Stomach (tissue), 9 donors: Measurements from ENCODE around the gene MXD4. TPM values are rescaled to one million over a fixed set of nuclear protein-coding genes. Genes with fewer than 3 reads are reported as not detected.

Experiments
- DNase-seq, 2 donors: peaks; one replicate each; pipeline versions ENCODE4 v3.0.0 to v3.0.0-alpha.2; 2013 to 2019
- H3K27ac ChIP-seq, 5 donors: fragments of 200-600 bp in 4 of 5; sonication (generic) in 4 of 5; one replicate each; pipeline ENCODE4 v1.5.1; 2013 to 2019; ENCODE audit warnings: mild to moderate bottlenecking in 1 of 5, moderate library complexity in 1 of 5
- H3K27me3 ChIP-seq, 3 donors: fragments of 200-600 bp; sonication (generic); one replicate each; pipeline ENCODE4 v1.5.1; 2017 to 2019; ENCODE audit warnings: mixed run types in 1 of 3
- H3K36me3 ChIP-seq, 4 donors: fragments of 200-600 bp; sonication (generic); 1 replicate in 3 of 4; 2 replicates in 1 of 4; pipeline ENCODE4 v1.5.1; 2016 to 2019
- H3K4me1 ChIP-seq, 4 donors: fragments of 200-600 bp; sonication (generic); one replicate each; pipeline ENCODE4 v1.5.1; 2016 to 2019
- H3K4me3 ChIP-seq, 4 donors: fragments of 200-600 bp; sonication (generic) in 3 of 4; one replicate each; pipeline ENCODE4 v1.5.1; 2016 to 2019; ENCODE audit warnings: mild to moderate bottlenecking in 1 of 4
- H3K9me3 ChIP-seq, 4 donors: fragments of 200-600 bp; sonication (generic); one replicate each; pipeline ENCODE4 v1.5.1; 2016 to 2019
- CTCF ChIP-seq, 7 experiments: fragments of 450-650 bp in 4 of 7; fragments of 200-600 bp in 3 of 7; sonication (generic) in 3 of 7; IDR thresholded peaks; one replicate each; pipeline ENCODE4 v1.5.1; 2016 to 2019; ENCODE audit warnings: antibody characterized with exemption in 7 of 7, control low read depth in 2 of 7, mild to moderate bottlenecking in 1 of 7
- EP300 ChIP-seq: sonication (generic); formaldehyde crosslinking; IDR thresholded peaks from one replicate; pipeline ENCODE4 v1.6.1; 2017; ENCODE audit warnings: antibody characterized with exemption
- POLR2A ChIP-seq, 4 donors: fragments of 450-650 bp; IDR thresholded peaks; one replicate each; pipeline ENCODE4 v1.6.1; 2016; ENCODE audit warnings: antibody characterized with exemption in 4 of 4, control low read depth in 2 of 4, mild to moderate bottlenecking in 1 of 4, moderate library complexity in 1 of 4
- POLR2AphosphoS5 ChIP-seq, 3 donors: sonication (generic); formaldehyde crosslinking; IDR thresholded peaks; one replicate each; pipeline ENCODE4 v1.6.1; 2016; ENCODE audit warnings: antibody characterized with exemption in 3 of 3
- WGBS, 5 donors: extraction: QIAGEN DNeasy Blood & Tissue Kit in 3 of 5; methylation state at CpG; one replicate each; pipeline versions ENCODE4 v1.1.5 to v1.1.7; 2013 to 2018; 5-methylcytosine and 5-hydroxymethylcytosine counted together
- intact Hi-C: fragments of 100-400 bp; cut with DNase I; formaldehyde crosslinking; loops from one replicate; pipeline ENCODE4 v1.15.1; 2023; ENCODE audit warnings: low total_unique reads
- polyA plus RNA-seq, 3 donors: library from polyadenylated mRNA; stranded (reverse); fragments of 200-250 nt; gene quantifications; one replicate each; pipeline ENCODE4 v1.2.3, GENCODE V29; 2013
- total RNA-seq, 5 donors: library from RNA; depleted of rRNA; stranded (reverse); fragments of >200 nt; gene quantifications; one replicate each; pipeline versions ENCODE4 v1.1.0 to v1.2.3, GENCODE V29; 2014 to 2016
- donor health status: healthy with polysubstance abuse.
- donor health status: Bipolar disorder and iron deficiency.
- donor health status: healthy.

MXD4 gene
- total and polyA plus RNA-seq, 8 donors, result 19.1 to 114 (median 46.8) TPM

GRCh38 chr4:2272026-2272827 is 10.3 kb upstream of the MXD4 start:
- Histone ChIP-seq H3K36me3 (peaks cover 0 to 35% (median 19%) of the 10 kb centered on the region in 4 donors), H3K27me3 (no peaks in the 10 kb centered on the region), H3K9me3 (no peaks in the 10 kb centered on the region), H3K4me1 (peaks cover 0 to 4% (median under 1%) of the 10 kb centered on the region in 4 donors), H3K27ac (no peak overlapping the region), H3K4me3 (no peak overlapping the region)
- DNase-seq, result no peak
- no peak for TF ChIP-seq CTCF (IDR thresholded peaks at IDR 0.05)
- no peak for TF ChIP-seq POLR2AphosphoS5 (IDR thresholded peaks at IDR 0.05)
- no peak for TF ChIP-seq EP300
- TF ChIP-seq POLR2A (IDR thresholded peaks at IDR 0.05), result no peak
- WGBS, 5 donors, result 91 to 93% (median 91%) methylated on average over 14 to 25 of the region's 25 CpGs
- intact Hi-C loops, result no loop called here

DNA sequence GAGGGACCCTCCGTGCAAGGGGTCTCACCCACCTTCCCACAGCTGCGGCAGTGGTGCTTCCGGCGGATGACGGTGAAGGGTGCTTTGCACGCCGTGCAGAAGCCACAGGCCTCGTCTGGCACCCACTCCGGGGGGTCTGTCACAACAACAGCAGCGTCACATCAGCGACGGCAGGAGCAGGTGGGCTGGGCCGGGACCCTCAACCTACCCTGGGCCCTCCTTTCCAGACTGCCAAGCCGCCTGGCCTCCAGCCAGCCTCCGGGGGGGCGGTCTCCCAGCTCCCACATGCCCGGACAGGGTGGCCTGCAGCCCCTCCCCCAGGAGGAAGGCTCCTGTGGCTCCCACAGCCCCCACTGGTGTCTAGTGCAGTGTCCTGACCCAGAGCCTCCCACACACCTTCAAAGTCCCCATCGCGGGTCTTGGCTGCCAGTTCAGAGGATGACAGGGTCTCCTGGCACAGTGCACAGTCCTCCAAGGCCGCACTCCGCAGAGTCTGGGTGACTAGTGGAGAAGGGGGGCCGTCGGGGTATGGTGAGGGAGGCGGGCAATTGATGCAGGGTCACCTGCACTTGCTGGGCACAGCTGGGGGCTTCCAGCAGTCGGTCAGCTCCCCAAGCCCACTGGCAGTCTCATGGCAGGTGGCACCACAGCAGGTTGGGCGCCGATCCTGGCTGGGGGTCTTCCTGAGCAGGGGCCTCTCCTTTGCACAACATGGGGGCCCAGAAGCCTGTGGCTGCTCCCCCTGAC is 9.5 kb upstream of the MXD4 start:
- no peak for DNase-seq
- no peak overlapping the region for H3K4me3 ChIP-seq
- no peaks in the 10 kb centered on the region for H3K27me3 ChIP-seq
- TF ChIP-seq CTCF (IDR thresholded peaks at IDR 0.05) (no peak), POLR2A (IDR thresholded peaks at IDR 0.05) (no peak), EP300 (no peak), POLR2AphosphoS5 (IDR thresholded peaks at IDR 0.05) (no peak)
- intact Hi-C loops, result no loop called here
- peaks cover 0 to 12% (median 7%) of the 10 kb centered on the region in 4 donors for H3K4me1 ChIP-seq
- WGBS, 5 donors, result 84 to 94% (median 90%) methylated on average over 19 to 27 of the region's 27 CpGs
- H3K36me3 ChIP-seq, result peaks cover 0 to 35% (median 19%) of the 10 kb centered on the region in 4 donors
- no peaks in the 10 kb centered on the region for H3K9me3 ChIP-seq
- no peak overlapping the region for H3K27ac ChIP-seq

DNA sequence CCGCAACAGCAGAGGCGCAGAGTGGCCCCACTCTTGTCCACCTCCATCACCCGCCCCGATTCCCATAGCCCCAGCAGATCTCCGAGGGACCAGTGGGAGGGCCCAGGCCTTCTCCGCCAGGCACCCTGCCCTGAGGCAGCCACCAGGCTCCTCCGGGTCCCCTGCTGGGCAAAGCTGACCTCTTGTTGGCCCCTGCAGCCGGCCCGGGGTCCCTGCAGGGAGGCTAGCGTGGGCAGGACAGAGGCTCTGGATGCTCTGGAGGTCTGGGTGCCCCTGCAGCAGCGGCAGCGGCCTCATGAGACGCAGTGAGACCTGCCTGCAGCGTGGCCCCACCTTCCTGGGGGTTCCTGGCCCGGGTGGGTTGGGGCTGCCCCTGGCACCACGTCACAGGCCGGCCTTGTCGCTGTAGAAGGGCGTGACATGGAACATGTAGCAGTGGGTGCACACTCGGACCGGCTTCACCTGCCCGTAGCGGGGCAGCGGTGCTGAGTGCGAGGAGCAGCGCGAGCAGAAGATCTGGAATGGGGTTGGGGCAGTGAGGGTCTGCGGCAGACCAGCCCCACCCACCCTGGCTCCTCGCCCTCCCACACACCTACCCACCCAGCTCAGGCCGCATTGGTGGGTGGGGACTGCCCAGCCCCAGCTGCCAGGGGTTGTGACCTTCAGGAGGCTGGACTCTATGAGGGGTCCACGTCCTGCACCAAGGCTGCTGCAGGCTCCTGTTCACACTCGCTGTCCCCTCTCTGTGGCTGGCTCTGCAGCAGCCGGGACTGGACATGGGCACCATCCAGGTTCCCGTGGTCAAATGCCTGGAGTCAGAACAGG is 8.6 kb upstream of the MXD4 start:
- Histone ChIP-seq H3K27ac (no peak overlapping the region), H3K9me3 (no peaks in the 10 kb centered on the region), H3K36me3 (peaks cover 0 to 35% (median 19%) of the 10 kb centered on the region in 4 donors), H3K27me3 (no peaks in the 10 kb centered on the region), H3K4me1 (peaks cover 8 to 21% (median 16%) of the 10 kb centered on the region in 4 donors), H3K4me3 (no peak overlapping the region)
- no peak for TF ChIP-seq POLR2A (IDR thresholded peaks at IDR 0.05)
- no peak for TF ChIP-seq EP300
- no peak for TF ChIP-seq POLR2AphosphoS5 (IDR thresholded peaks at IDR 0.05)
- no peak for TF ChIP-seq CTCF (IDR thresholded peaks at IDR 0.05)
- no peak for DNase-seq
- intact Hi-C loops, result no loop called here
- WGBS, 5 donors, result 85 to 91% (median 87%) methylated on average over 4 to 34 of the region's 34 CpGs

DNA sequence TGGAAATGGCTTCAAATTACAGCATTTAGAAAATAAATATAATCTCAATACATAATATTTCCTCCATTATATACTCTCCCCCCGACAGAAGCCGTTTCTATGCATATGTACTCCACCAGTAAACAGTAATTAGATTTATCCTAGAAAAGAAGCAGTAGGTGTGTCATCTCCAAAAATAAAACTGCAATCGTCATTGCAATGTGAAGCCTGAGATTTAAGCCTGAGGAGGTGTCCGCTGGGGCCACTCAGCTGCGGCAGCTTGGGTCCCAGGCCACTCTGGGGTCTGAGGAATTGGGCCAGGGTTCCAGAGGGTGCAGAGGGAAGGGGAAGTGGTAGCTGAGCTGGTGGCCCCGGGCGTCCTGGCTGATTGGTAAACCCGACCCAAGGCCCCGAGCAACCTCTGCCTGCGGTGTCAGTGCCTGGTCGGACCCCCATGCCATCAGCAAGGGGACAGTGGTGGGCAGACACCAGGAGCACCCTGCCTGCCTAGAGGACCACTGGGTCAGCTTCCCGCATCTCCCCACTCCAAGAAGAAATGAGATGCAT is 7.8 kb upstream of the MXD4 start:
- 76 to 88% (median 87%) methylated on average over 12 of the region's 12 CpGs for WGBS, 5 donors
- Histone ChIP-seq H3K27ac (no peak overlapping the region), H3K4me3 (no peak overlapping the region), H3K36me3 (peaks cover 0 to 35% (median 19%) of the 10 kb centered on the region in 4 donors), H3K9me3 (no peaks in the 10 kb centered on the region), H3K4me1 (peaks cover 11 to 29% (median 22%) of the 10 kb centered on the region in 4 donors), H3K27me3 (no peaks in the 10 kb centered on the region)
- intact Hi-C loops, result no loop called here
- TF ChIP-seq CTCF (IDR thresholded peaks at IDR 0.05), result no peak
- TF ChIP-seq EP300, result no peak
- no peak for TF ChIP-seq POLR2A (IDR thresholded peaks at IDR 0.05)
- TF ChIP-seq POLR2AphosphoS5 (IDR thresholded peaks at IDR 0.05), result no peak
- no peak for DNase-seq
